ENCODE data around the gene SAYSD1.

Gene SAYSD1

GRCh38 chr6:39080246-39080875 lies 34.6 kb downstream of the SAYSD1 start:
- Histone ChIP-seq H2AFZ (ENCODE audit: low read depth) (no peak overlapping the region), H3K27ac (no peak overlapping the region), H3K4me2 (no peak overlapping the region), H3K79me2 (ENCODE audit: insufficient read depth, low read depth) (no peaks in the 10 kb centered on the region), H3K9ac (no peak overlapping the region), H3K4me1 (ENCODE audit: low read depth, poor library complexity, severe bottlenecking) (no peaks in the 10 kb centered on the region), H3K27me3 (ENCODE audit: insufficient read depth, low read depth) (peaks cover 18% of the 10 kb centered on the region; the same call in 1 of the 2 replicates), H4K20me1 (ENCODE audit: insufficient read depth) (no peaks in the 10 kb centered on the region), H3K4me3 (IDR thresholded peaks at IDR 0.05; ENCODE audit: insufficient read depth, low read depth, low read length) (no peak overlapping the region), H3K36me3 (ENCODE audit: insufficient read depth) (no peaks in the 10 kb centered on the region)
- TF ChIP-seq CTCF (conservative IDR thresholded peaks at IDR 0.05; ENCODE audit: low read depth, low read length): no peak

- Histone ChIP-seq H3K4me2 (no peak overlapping the region), H3K4me1 (ENCODE audit: low read depth, poor library complexity, severe bottlenecking) (no peaks in the 10 kb centered on the region), H3K27me3 (ENCODE audit: insufficient read depth, low read depth) (peaks cover 15% of the 10 kb centered on the region; the same call in 1 of the 2 replicates), H2AFZ (ENCODE audit: low read depth) (no peak overlapping the region), H3K27ac (no peak overlapping the region), H3K79me2 (ENCODE audit: insufficient read depth, low read depth) (no peaks in the 10 kb centered on the region), H4K20me1 (ENCODE audit: insufficient read depth) (no peaks in the 10 kb centered on the region), H3K4me3 (IDR thresholded peaks at IDR 0.05; ENCODE audit: insufficient read depth, low read depth, low read length) (no peak overlapping the region), H3K36me3 (ENCODE audit: insufficient read depth) (no peaks in the 10 kb centered on the region), H3K9ac (no peak overlapping the region)
- TF ChIP-seq CTCF (conservative IDR thresholded peaks at IDR 0.05; ENCODE audit: low read depth, low read length): no peak
Observed at GRCh38 chr6:39079197-39080125, 35.5 kb downstream of the SAYSD1 start.

- Histone ChIP-seq H3K27me3 (ENCODE audit: insufficient read depth, low read depth) (peaks cover 8% of the 10 kb centered on the region; the same call in 1 of the 2 replicates), H2AFZ (ENCODE audit: low read depth) (no peak overlapping the region), H3K4me2 (no peak overlapping the region), H3K36me3 (ENCODE audit: insufficient read depth) (no peaks in the 10 kb centered on the region), H3K27ac (no peak overlapping the region), H3K4me1 (ENCODE audit: low read depth, poor library complexity, severe bottlenecking) (no peaks in the 10 kb centered on the region), H3K9ac (no peak overlapping the region), H3K4me3 (IDR thresholded peaks at IDR 0.05; ENCODE audit: insufficient read depth, low read depth, low read length) (no peak overlapping the region), H3K79me2 (ENCODE audit: insufficient read depth, low read depth) (no peaks in the 10 kb centered on the region), H4K20me1 (ENCODE audit: insufficient read depth) (no peaks in the 10 kb centered on the region)
- no peak for TF ChIP-seq CTCF (conservative IDR thresholded peaks at IDR 0.05; ENCODE audit: low read depth, low read length)
Observed at GRCh38 chr6:39078695-39079094, 36.3 kb downstream of the SAYSD1 start.

GRCh38 chr6:39077882-39078594 lies 36.9 kb downstream of the SAYSD1 start:
- no peak for TF ChIP-seq CTCF (conservative IDR thresholded peaks at IDR 0.05; ENCODE audit: low read depth, low read length)
- Histone ChIP-seq H3K4me1 (ENCODE audit: low read depth, poor library complexity, severe bottlenecking) (no peaks in the 10 kb centered on the region), H4K20me1 (ENCODE audit: insufficient read depth) (no peaks in the 10 kb centered on the region), H3K4me3 (IDR thresholded peaks at IDR 0.05; ENCODE audit: insufficient read depth, low read depth, low read length) (no peak overlapping the region), H3K4me2 (no peak overlapping the region), H3K79me2 (ENCODE audit: insufficient read depth, low read depth) (no peaks in the 10 kb centered on the region), H3K36me3 (ENCODE audit: insufficient read depth) (no peaks in the 10 kb centered on the region), H3K27me3 (ENCODE audit: insufficient read depth, low read depth) (peaks cover 2% of the 10 kb centered on the region; the same call in 1 of the 2 replicates), H2AFZ (ENCODE audit: low read depth) (no peak overlapping the region), H3K27ac (no peak overlapping the region), H3K9ac (no peak overlapping the region)
